ENCODE measurements around the gene ADRA2C.

DNA sequence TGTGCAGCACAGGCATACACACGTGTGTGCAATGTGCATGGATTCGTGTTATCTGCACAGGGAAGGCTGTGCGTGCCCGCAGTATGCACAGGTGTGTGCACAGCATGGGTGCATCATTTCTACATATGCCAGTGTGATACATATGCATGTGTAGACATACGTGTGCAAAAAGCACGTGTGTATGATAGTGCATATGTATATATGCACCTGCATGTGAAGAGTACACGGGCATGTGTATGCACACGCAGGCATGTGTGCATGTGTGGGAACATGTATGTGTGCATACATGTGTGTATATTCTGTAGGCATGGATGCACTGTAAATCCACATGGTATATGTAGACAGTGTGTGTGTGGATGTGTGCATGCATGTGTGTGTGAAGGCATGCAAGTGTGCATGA lies 3.9 kb upstream of the ADRA2C start:
- TF ChIP-seq, protein P1, sequence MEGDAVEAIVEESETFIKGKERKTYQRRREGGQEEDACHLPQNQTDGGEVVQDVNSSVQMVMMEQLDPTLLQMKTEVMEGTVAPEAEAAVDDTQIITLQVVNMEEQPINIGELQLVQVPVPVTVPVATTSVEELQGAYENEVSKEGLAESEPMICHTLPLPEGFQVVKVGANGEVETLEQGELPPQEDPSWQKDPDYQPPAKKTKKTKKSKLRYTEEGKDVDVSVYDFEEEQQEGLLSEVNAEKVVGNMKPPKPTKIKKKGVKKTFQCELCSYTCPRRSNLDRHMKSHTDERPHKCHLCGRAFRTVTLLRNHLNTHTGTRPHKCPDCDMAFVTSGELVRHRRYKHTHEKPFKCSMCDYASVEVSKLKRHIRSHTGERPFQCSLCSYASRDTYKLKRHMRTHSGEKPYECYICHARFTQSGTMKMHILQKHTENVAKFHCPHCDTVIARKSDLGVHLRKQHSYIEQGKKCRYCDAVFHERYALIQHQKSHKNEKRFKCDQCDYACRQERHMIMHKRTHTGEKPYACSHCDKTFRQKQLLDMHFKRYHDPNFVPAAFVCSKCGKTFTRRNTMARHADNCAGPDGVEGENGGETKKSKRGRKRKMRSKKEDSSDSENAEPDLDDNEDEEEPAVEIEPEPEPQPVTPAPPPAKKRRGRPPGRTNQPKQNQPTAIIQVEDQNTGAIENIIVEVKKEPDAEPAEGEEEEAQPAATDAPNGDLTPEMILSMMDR (IDR thresholded peaks at IDR 0.05; ENCODE audit: poor library complexity, severe bottlenecking): no peak
- TF ChIP-seq EP300 (conservative IDR thresholded peaks at IDR 0.05; ENCODE audit: poor library complexity, severe bottlenecking) (no peak), RAD21 (conservative IDR thresholded peaks at IDR 0.05) (no peak), POLR2AphosphoS5 (IDR thresholded peaks at IDR 0.05) (no peak), EZH2 (IDR thresholded peaks at IDR 0.05; ENCODE audit: borderline replicate concordance, insufficient read depth, low read length, poor library complexity, severe bottlenecking) (no peak), REST (IDR thresholded peaks at IDR 0.05; ENCODE audit: borderline replicate concordance) (no peak)

Data from neural cell (in vitro differentiated cells).